Stimulated activated CD4-positive, alpha-beta T cell treated with anti-CD3 and anti-CD28 coated beads, Interleukin-1b, Interleukin-23, amount 100 ng/mL, for 1 hour (primary cell): ENCODE measurements around the gene KRTAP4-9.
"Not testable (repeated sequence)": the region's sequence is repeated elsewhere in the genome, so short reads cannot be mapped to it uniquely, and the experiment has no call there.

Source experiments
- DNase-seq, 2 donors: peaks; one replicate each; pipeline ENCODE4 v3.0.0-alpha.2; 2020; ENCODE audit warnings: low read depth in 2 of 2

The KRTAP4-9 gene

GRCh38 chr17:41105347-41105746 is at the start of gene KRTAP4-9:
KRTAP4-9 (plus strand) TSS chr17:41105389; CDS start chr17:41105389, 0 bp downstream.
- not testable (repeated sequence) for DNase-seq

GRCh38 chr17:41057547-41057946 is 47.6 kb upstream of the KRTAP4-9 start:
- no peak for DNase-seq

DNA sequence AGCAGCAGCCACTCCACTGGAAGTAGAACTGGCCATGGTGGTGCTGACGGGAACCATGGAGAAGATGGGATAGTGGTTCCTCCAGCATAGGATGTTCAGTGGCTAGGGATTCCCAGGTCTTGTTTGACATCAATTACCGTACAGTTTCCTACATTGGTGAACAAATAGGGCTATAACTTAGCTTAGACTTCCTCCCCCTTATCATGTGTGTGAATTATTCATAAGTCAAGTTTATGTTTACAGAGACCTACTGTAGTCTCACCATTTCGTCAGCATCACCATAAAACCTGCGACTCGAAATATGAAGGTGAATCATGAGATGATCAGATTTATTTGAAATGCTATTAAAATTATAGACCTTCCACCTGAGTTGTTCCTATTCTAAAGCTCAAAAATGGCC is 46.4 kb upstream of the KRTAP4-9 start:
- no peak for DNase-seq

GRCh38 chr17:41059276-41060051 is 45.7 kb upstream of the KRTAP4-9 start:
- not testable (repeated sequence) for DNase-seq

- no peak for DNase-seq
Observed at GRCh38 chr17:41060052-41060604, 45.1 kb upstream of the KRTAP4-9 start, which contains the start of gene KRTAP2-3. KRTAP2-3 (minus strand) TSS chr17:41060114; CDS start chr17:41060050, 64 bp downstream.

DNA sequence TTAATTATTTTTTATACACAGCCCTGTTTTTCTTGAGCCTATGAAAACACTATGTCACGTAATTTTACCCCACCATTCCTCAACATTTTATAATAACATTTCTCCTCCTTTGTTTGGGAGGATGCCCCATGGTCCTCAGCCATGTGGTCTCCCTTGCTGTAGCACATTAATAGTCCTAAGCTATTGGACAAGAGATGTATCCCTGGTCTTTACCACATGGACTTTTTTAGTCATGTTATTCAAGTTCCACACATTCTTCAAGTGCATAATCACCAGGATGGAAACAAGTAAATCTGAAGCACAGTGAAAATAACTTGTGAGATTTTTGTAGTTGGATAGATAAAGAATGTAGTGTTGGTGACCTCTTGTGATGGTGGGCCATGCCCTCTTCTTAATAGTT is 43.2 kb upstream of the KRTAP4-9 start:
- DNase-seq, result no peak

DNA sequence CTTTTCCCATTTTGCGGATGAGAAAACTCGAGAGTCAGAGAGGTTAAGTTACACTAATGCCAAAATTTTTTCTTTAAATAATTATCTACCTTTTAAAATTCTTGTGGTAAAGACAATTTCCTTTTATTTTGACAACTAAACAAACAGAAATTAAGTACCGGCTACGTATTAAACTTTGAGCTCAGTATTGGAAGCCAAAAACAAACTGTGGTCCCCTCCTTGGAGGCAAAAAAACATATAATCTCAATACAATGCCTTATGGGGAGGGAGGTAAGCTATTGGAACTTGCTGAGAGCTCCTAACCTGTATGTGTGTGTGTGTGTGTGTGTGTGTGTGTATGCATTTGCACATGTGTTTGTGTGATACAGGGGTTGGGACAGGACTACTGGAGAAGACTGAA is 41.7 kb upstream of the KRTAP4-9 start:
- no peak for DNase-seq

DNA sequence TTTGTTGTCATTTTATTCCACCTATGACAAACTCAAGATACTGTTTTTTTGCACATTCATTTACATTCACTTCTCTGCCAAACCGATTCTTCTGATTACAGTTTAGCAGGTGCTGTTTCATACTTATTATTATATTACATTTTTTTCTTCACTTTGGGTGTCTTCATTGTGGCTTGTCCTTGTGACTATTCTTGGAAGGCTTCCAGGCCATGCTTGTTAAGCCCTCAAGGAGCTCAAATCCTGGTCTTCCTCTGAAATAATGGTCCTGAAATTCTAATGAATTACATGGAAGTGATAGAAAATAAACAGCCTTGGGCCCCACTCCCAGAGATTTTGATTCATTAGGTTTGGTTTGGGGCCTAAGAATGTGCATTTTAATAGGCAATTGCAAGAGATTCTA is 40.9 kb upstream of the KRTAP4-9 start:
- DNase-seq, result no peak

GRCh38 chr17:41065016-41065689 is 40.0 kb upstream of the KRTAP4-9 start:
- DNase-seq, result not testable (repeated sequence)

GRCh38 chr17:41065829-41066624 is 39.2 kb upstream of the KRTAP4-9 start, which contains the start of gene KRTAP2-4:
KRTAP2-4 (minus strand) TSS chr17:41065879; CDS start chr17:41065845, 34 bp downstream.
- no peak for DNase-seq

DNA sequence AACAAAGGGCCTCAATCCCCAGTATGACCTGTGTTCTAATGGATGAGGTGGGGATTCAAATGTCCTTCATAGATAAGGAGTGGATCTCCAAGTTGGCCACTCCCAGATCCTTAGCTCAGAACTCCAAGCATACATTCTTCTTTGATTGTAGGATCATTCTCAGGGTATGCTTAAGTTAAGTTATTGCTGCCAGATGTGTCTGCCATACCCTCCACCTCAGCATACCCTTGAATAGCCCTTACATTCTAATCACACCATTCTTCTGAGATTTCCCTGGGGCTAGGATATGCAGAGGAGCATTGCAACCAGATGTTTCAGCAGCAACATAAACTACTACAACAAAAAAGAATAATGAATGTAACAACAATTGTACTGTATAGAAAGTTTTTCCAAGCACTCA is 37.9 kb upstream of the KRTAP4-9 start:
- no peak for DNase-seq

DNA sequence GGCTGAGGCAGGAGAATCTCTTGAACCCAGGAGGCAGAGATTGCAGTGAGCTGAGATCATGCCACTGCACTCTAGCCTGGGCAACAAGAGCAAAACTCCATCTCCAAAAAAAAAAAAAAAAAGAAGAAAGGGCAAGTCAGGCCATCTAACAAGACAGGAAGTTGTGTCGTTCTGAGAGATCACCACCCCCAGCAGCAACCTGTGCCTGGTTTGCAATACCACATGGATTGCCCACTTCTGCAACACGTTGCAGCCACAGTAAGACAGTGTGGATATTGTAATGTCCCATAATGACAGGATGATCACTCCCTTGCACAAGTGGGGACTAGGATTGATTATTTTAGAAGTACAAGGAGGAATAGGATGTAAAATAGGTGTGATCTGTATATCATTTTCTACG is 36.2 kb upstream of the KRTAP4-9 start:
- DNase-seq, result no peak

- DNase-seq, result no peak
Observed at GRCh38 chr17:41071606-41072360, 33.4 kb upstream of the KRTAP4-9 start.

DNA sequence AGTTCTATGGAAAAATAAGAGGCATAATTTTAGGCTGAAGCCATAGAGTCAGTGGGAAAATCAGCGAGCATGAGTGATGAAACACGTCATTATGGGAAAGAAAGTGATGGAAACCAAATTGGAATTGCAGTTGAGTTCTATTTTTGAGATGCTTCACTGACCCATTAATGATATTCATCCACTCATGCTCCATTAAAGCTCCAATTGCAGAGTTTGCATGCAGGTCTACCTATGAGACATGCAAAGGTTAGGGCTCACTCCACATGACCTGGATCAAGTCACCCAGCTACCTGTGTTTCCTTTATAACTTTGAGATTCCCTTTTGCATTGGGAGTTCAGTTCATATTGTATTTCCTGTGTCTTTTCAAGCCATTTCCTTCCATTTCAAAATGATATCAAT is 31.5 kb upstream of the KRTAP4-9 start:
- DNase-seq, result no peak

DNA sequence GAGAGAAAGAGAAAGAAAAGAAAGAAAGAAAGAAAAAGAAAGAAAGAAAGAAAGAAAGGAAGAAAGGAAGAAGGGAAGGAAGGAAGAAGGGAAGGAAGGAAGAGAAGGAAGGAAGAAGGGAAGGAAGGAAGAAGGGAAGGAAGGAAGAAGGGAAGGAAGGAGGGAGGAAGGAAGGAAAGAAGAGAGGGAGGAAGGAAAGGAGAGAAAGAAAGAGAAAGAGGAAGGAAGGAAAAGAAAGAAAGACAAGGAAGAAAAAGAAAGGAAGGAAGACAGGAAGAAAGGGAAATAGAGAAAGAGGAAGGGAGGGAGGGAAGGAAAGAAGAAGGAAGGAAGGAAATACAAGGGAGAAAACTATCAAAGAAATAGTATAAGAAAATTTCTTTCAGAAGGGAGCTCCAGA is 28.4 kb upstream of the KRTAP4-9 start:
- no peak for DNase-seq

- DNase-seq, result no peak
Observed at GRCh38 chr17:41082626-41083025, 22.6 kb upstream of the KRTAP4-9 start.

DNA sequence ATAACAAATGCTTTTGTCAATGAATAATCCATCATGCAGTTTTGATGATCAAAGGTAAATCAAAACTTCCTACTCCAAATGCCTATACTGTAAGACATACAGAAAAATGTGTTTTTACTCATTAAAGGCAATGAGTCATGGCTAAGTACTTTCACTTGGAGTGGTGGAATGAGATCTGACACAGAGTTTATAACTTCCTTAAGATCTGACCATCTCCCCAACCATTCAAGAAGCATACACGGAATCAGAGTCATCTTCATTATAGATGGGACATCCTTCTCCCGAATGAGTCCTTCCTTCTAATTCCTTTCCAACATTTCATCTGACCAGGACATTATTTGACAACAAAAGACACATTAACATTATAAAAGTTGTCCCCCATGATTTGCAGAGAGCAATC is 21.8 kb upstream of the KRTAP4-9 start:
- DNase-seq, result not testable (repeated sequence)

GRCh38 chr17:41084100-41084856 is 20.9 kb upstream of the KRTAP4-9 start, which contains the start of gene KRTAP4-7:
KRTAP4-7 (plus strand) TSS chr17:41084150; CDS start chr17:41084207, 57 bp downstream.
- not testable (repeated sequence) for DNase-seq

DNA sequence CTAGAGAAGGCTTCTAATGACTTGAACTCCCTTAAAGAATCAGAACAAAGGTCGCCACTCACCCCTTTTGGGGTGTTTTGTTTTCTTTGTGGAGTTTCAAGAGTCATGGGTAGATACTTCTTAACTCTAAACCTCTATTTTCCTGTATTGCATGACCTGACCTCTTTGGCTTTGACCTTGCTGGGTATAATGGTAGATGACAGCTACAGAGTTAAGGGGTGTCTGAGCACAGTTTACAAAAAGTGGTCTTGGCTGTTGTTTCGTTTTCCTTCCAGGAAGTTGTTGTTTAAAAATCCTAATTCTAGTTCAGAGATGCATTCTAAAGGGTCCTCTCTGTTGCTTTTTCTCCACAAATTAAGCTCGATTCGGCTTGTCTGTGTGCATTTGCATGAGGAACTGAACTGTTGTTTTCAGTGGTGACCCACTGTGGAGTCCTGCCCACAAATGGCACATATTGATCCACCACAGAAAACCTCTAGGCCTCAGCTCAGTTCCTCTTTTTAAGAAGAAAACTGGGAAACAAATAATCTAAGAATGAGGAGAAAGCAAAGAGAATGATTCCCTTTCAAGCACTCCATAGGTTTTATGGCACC is 16.3 kb upstream of the KRTAP4-9 start:
- not testable (repeated sequence) for DNase-seq

GRCh38 chr17:41096055-41096454 is 9.1 kb upstream of the KRTAP4-9 start:
- DNase-seq, result no peak
